Mesenchymal stem cell (in vitro differentiated cells and primary cell): ENCODE data around the gene TMPO. TPM values are rescaled to one million over a fixed set of nuclear protein-coding genes. Genes with fewer than 3 reads are reported as not detected.

ENCODE experiments used
- DNase-seq: peaks from one replicate; pipeline ENCODE4 v3.0.0-alpha.2; 2013
- H2AFZ ChIP-seq: one replicate; pipeline ENCODE4 v1.6.1; 2013; ENCODE audit warnings: low read depth, mild to moderate bottlenecking, control low read depth, inconsistent platforms, low read length, moderate library complexity
- H2AK5ac ChIP-seq: 2 replicates; pipeline ENCODE4 v1.6.1; 2013; ENCODE audit warnings: low read length, moderate library complexity, mild to moderate bottlenecking, inconsistent platforms; ENCODE audit not compliant: severe bottlenecking
- H2BK120ac ChIP-seq: one replicate; pipeline ENCODE4 v1.6.1; 2013; ENCODE audit warnings: low read depth, mild to moderate bottlenecking, inconsistent platforms, low read length, moderate library complexity
- H2BK12ac ChIP-seq, 2 experiments: one replicate each; pipeline ENCODE4 v1.6.1; 2013; ENCODE audit warnings: inconsistent platforms in 2 of 2, low read length in 2 of 2, mild to moderate bottlenecking in 2 of 2, moderate library complexity in 2 of 2, control low read depth in 1 of 2
- H2BK15ac ChIP-seq: one replicate; pipeline ENCODE4 v1.6.1; 2013; ENCODE audit warnings: mild to moderate bottlenecking, low read depth, inconsistent platforms; ENCODE audit not compliant: poor library complexity, severe bottlenecking
- H2BK5ac ChIP-seq: 2 replicates; pipeline ENCODE4 v1.6.1; 2013; ENCODE audit warnings: low read depth, mild to moderate bottlenecking, low read length, control low read depth, inconsistent platforms; ENCODE audit not compliant: poor library complexity, severe bottlenecking
- H3K14ac ChIP-seq, 2 experiments: one replicate each; pipeline ENCODE4 v1.6.1; 2013; ENCODE audit warnings: inconsistent platforms in 2 of 2, low read length in 2 of 2, control low read depth in 1 of 2, mild to moderate bottlenecking in 1 of 2, moderate library complexity in 1 of 2
- H3K18ac ChIP-seq, 2 experiments: one replicate each; pipeline ENCODE4 v1.6.1; 2013; ENCODE audit warnings: inconsistent platforms in 2 of 2, low read length in 2 of 2, control low read depth in 1 of 2, low read depth in 1 of 2, mild to moderate bottlenecking in 1 of 2
- H3K23ac ChIP-seq, 2 experiments: one replicate each; pipeline ENCODE4 v1.6.1; 2013; ENCODE audit warnings: inconsistent platforms in 2 of 2, low read length in 2 of 2, mild to moderate bottlenecking in 2 of 2, moderate library complexity in 2 of 2, control low read depth in 1 of 2
- H3K27ac ChIP-seq: 2 replicates; pipeline ENCODE4 v1.5.1; 2013; ENCODE audit warnings: mild to moderate bottlenecking, moderate library complexity, low read length, control low read depth, inconsistent platforms; ENCODE audit not compliant: poor library complexity, severe bottlenecking
- H3K27me3 ChIP-seq, 2 experiments: 2 replicates each; pipeline versions ENCODE4 v1.6.1 to v1.7.0; 2013; ENCODE audit warnings: low read length in 2 of 2, mild to moderate bottlenecking in 2 of 2, moderate library complexity in 2 of 2, control low read depth in 1 of 2, inconsistent platforms in 1 of 2; ENCODE audit not compliant: control insufficient read depth in 1 of 2, insufficient read depth in 1 of 2
- H3K36me3 ChIP-seq, 2 experiments: 2 replicates each; pipeline versions ENCODE4 v1.6.1 to v1.7.0; 2013; ENCODE audit warnings: low read length in 2 of 2, control low read depth in 1 of 2, inconsistent platforms in 1 of 2, low read depth in 1 of 2, mild to moderate bottlenecking in 1 of 2; ENCODE audit not compliant: insufficient read depth in 2 of 2, control insufficient read depth in 1 of 2
- H3K4ac ChIP-seq, 2 experiments: one replicate each; pipeline ENCODE4 v1.6.1; 2013; ENCODE audit warnings: inconsistent platforms in 2 of 2, low read length in 2 of 2, mild to moderate bottlenecking in 2 of 2, moderate library complexity in 2 of 2, control low read depth in 1 of 2, low read depth in 1 of 2
- H3K4me1 ChIP-seq: 2 replicates; pipeline ENCODE4 v1.6.1; 2013; ENCODE audit warnings: low read depth, low read length, control low read depth; ENCODE audit not compliant: control insufficient read depth, insufficient read depth
- H3K4me2 ChIP-seq: 2 replicates; pipeline ENCODE4 v1.6.1; 2013; ENCODE audit warnings: low read length, mild to moderate bottlenecking, inconsistent platforms; ENCODE audit not compliant: poor library complexity, severe bottlenecking
- H3K4me3 ChIP-seq, 2 experiments: 2 replicates each; pipeline versions ENCODE4 v1.5.1 to v1.7.0; 2013; ENCODE audit warnings: low read length in 2 of 2, mild to moderate bottlenecking in 2 of 2, control low read depth in 1 of 2, low read depth in 1 of 2; ENCODE audit not compliant: insufficient read depth in 1 of 2
- H3K79me1 ChIP-seq: replicated peaks from 2 replicates; pipeline ENCODE4 v1.6.1; 2013; ENCODE audit warnings: mild to moderate bottlenecking, control low read depth, low read length, inconsistent platforms; ENCODE audit not compliant: poor library complexity, severe bottlenecking
- H3K9ac ChIP-seq: 2 replicates; pipeline ENCODE4 v1.7.0; 2013; ENCODE audit warnings: mild to moderate bottlenecking, low read length, moderate library complexity
- H3K9me3 ChIP-seq: 2 replicates; pipeline ENCODE4 v1.7.0; 2013; ENCODE audit warnings: mild to moderate bottlenecking, low read length; ENCODE audit not compliant: control insufficient read depth
- H4K8ac ChIP-seq: one replicate; pipeline ENCODE4 v1.6.1; 2013; ENCODE audit warnings: inconsistent platforms, mild to moderate bottlenecking, low read length, moderate library complexity
- H4K91ac ChIP-seq: one replicate; pipeline ENCODE4 v1.6.1; 2013; ENCODE audit warnings: mild to moderate bottlenecking, low read length, inconsistent platforms
- WGBS: methylation state at CpG from one replicate; pipeline ENCODE4 v1.1.7; 2013; ENCODE audit warnings: mixed read lengths; 5-methylcytosine and 5-hydroxymethylcytosine counted together
- polyA plus RNA-seq, 2 experiments: library from polyadenylated mRNA; stranded (reverse); fragments of 200-250 nt; gene quantifications; one replicate each; pipeline ENCODE4 v1.2.3, GENCODE V29; 2013

Gene TMPO, protein sequence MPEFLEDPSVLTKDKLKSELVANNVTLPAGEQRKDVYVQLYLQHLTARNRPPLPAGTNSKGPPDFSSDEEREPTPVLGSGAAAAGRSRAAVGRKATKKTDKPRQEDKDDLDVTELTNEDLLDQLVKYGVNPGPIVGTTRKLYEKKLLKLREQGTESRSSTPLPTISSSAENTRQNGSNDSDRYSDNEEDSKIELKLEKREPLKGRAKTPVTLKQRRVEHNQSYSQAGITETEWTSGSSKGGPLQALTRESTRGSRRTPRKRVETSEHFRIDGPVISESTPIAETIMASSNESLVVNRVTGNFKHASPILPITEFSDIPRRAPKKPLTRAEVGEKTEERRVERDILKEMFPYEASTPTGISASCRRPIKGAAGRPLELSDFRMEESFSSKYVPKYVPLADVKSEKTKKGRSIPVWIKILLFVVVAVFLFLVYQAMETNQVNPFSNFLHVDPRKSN
- polyA plus RNA-seq (2013, experiment 1 of 2), result 16.8 TPM
- 17.5 TPM for polyA plus RNA-seq (2013, experiment 2 of 2)

DNA sequence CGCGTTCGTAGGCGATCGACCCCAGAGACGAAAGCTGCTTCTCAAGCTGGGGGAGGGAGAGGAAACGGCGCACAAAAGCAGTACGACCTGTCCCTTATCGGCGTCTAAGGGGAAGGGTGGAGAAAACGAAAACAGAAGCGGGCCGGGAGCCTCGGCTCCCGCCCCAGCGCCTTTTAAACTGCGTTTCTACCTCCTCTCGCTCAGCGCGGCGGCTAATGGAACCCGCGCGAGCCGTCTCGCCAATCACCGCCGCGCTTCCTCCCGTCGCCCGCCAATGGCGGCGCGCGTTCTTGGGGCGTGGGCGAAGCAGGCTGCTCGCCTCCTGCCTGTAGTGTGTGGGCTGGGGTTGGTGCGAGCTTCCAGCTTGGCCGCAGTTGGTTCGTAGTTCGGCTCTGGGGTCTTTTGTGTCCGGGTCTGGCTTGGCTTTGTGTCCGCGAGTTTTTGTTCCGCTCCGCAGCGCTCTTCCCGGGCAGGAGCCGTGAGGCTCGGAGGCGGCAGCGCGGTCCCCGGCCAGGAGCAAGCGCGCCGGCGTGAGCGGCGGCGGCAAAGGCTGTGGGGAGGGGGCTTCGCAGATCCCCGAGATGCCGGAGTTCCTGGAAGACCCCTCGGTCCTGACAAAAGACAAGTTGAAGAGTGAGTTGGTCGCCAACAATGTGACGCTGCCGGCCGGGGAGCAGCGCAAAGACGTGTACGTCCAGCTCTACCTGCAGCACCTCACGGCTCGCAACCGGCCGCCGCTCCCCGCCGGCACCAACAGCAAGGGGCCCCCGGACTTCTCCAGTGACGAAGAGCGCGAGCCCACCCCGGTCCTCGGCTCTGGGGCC, at the start of gene TMPO:
TMPO (plus strand) TSS at position 304 of the 824 bp plus-strand sequence; CDS start at position 582, 278 bp downstream.
- Histone ChIP-seq H3K14ac (peak within 1 kb of the TSS in 1 of 2 experiments; percentile 93), H4K8ac (peak within 1 kb of the TSS; percentile 89), H3K18ac (peak within 1 kb of the TSS; percentile 93 to 96), H4K91ac (peak within 1 kb of the TSS; percentile 82), H3K27ac (peak within 1 kb of the TSS; percentile 92), H2BK12ac (peak within 1 kb of the TSS in 1 of 2 experiments; percentile 88), H2BK120ac (peak within 1 kb of the TSS; percentile 73), H3K4ac (peak within 1 kb of the TSS; percentile 82 to 87), H2AFZ (peak within 1 kb of the TSS; percentile 93), H3K23ac (peak within 1 kb of the TSS in 1 of 2 experiments; percentile 65), H2AK5ac (no peak within 1 kb of the TSS), H3K9ac (peak within 1 kb of the TSS; percentile 97), H2BK15ac (peak within 1 kb of the TSS; percentile 82), H3K27me3 (no peaks in the 10 kb centered on the region), H3K4me3 (peak within 1 kb of the TSS; percentile 97 to 99), H3K36me3 (no peaks in the 10 kb centered on the region), H3K4me1 (peaks cover 3% of the 10 kb centered on the region), H3K4me2 (peak within 1 kb of the TSS; percentile 95), H3K9me3 (no peaks in the 10 kb centered on the region), H3K79me1 (peaks cover 9% of the 10 kb centered on the region), H2BK5ac (peak within 1 kb of the TSS; percentile 97)
- under 1% methylated on average over 83 of the region's 88 CpGs for WGBS
- DNase-seq, result peak; percentile 93

DNA sequence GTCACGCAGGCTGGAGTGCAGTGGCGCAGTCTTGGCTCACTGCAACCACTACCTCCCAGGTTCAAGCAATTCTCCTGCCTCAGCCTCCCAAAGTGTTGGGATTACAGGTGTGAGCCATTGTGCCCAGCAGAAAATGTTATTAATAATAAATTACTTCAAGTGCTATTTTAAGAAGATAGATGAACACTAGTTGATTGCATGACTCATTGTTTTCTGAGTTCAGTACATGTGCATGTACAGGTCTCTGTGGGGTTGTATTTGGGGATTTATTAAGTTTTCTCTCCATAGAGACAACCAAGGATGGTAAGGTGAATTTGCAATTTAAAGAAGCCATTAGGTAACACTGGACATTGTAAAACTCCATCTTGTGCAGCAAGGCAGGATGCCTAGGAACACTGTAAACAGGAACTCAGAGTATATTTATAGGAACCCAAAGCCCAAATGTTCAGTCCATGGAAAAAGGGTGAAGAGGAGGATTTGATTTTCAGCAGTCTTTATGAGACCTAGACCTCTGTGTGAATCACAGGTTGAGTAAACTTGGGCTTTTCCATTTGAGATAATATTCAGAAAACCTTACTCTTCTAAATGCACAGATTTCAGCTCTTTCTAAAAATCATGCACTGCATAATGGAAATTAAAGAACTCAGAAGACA, 49.3 kb upstream of the TMPO start:
- H3K4me1 ChIP-seq, result no peaks in the 10 kb centered on the region
- H3K9me3 ChIP-seq, result no peaks in the 10 kb centered on the region
- no peak overlapping the region for H3K4ac ChIP-seq
- no peak overlapping the region for H3K4me3 ChIP-seq
- no peak overlapping the region for H2BK120ac ChIP-seq
- no peak overlapping the region for H2BK15ac ChIP-seq
- no peak overlapping the region for H3K27ac ChIP-seq
- no peaks in the 10 kb centered on the region for H3K79me1 ChIP-seq
- H3K9ac ChIP-seq, result no peak overlapping the region
- H4K8ac ChIP-seq, result no peak overlapping the region
- no peaks in the 10 kb centered on the region for H3K27me3 ChIP-seq
- H4K91ac ChIP-seq, result no peak overlapping the region
- no peak overlapping the region for H2AFZ ChIP-seq
- H3K36me3 ChIP-seq, result no peaks in the 10 kb centered on the region
- no peak overlapping the region for H3K18ac ChIP-seq
- H2BK5ac ChIP-seq, result no peak overlapping the region
- H2AK5ac ChIP-seq, result no peak overlapping the region
- no peak overlapping the region for H3K23ac ChIP-seq
- no peak overlapping the region for H3K4me2 ChIP-seq
- peak; percentile 26 for DNase-seq
- WGBS, result 100% methylated on average over 2 of the region's 2 CpGs
- no peak overlapping the region for H2BK12ac ChIP-seq
- no peak overlapping the region for H3K14ac ChIP-seq

DNA sequence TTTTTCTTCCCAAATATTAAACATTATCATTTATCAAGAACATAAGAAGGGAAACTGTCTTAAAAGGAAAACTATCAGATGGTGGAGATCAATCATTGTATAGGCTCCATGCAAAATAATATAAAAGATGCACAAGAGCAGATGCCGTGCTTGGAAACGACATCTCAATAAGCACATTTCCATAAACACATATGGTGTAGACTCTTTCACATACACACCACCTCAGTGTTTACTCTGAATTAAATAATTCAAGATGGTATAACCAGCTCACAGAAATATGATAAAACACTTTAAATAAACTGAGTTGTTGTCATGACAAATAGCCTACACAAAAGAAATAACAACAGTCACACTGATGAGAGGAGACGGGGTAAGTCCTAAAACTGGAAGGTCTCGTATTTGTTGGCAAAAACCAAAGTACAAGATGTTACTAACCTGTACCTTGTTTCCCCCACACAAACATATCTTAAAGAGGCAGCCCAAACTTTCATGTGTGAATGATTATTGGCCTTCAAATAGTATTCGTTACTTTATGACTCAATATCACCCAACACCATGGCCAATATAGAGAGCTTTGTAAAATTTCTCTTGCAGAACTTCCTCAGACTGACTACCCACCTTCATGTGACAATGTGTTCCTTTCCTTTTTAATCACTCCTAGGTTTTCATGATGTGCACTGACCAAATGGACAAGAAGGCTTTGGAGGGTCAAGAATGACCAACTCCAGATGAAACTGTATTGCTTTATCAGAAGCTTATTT, 48.6 kb upstream of the TMPO start:
- no peak overlapping the region for H3K4ac ChIP-seq
- no peak overlapping the region for H2BK15ac ChIP-seq
- no peak overlapping the region for H3K27ac ChIP-seq
- H3K4me1 ChIP-seq, result no peaks in the 10 kb centered on the region
- no peak overlapping the region for H3K4me3 ChIP-seq
- H2AK5ac ChIP-seq, result no peak overlapping the region
- no peaks in the 10 kb centered on the region for H3K36me3 ChIP-seq
- H2BK12ac ChIP-seq, result no peak overlapping the region
- H4K8ac ChIP-seq, result no peak overlapping the region
- DNase-seq, result no peak
- H3K18ac ChIP-seq, result no peak overlapping the region
- no peaks in the 10 kb centered on the region for H3K79me1 ChIP-seq
- H2BK5ac ChIP-seq, result no peak overlapping the region
- no peak overlapping the region for H2AFZ ChIP-seq
- no peak overlapping the region for H3K4me2 ChIP-seq
- H3K9ac ChIP-seq, result no peak overlapping the region
- H3K9me3 ChIP-seq, result no peaks in the 10 kb centered on the region
- H3K23ac ChIP-seq, result no peak overlapping the region
- H3K14ac ChIP-seq, result no peak overlapping the region
- H2BK120ac ChIP-seq, result no peak overlapping the region
- 92% methylated on average over 5 of the region's 5 CpGs for WGBS
- no peaks in the 10 kb centered on the region for H3K27me3 ChIP-seq
- H4K91ac ChIP-seq, result no peak overlapping the region
